Osteocyte (in vitro differentiated cells): Measurements from ENCODE around the gene KLHL3. TPM values are rescaled to one million over a fixed set of nuclear protein-coding genes. Genes with fewer than 3 reads are reported as not detected.

Experiments
- DNase-seq: peaks from one replicate; pipeline ENCODE4 v3.0.0; 2021; ENCODE audit warnings: mixed read lengths; ENCODE audit not compliant: unreplicated experiment; ENCODE audit errors: extremely low spot score
- H3K27ac Mint-ChIP-seq: one replicate; pipeline ENCODE4 v1.8.0; 2021; ENCODE audit warnings: mild to moderate bottlenecking, mixed read lengths; ENCODE audit not compliant: unreplicated experiment
- H3K27me3 Mint-ChIP-seq: one replicate; pipeline ENCODE4 v1.8.0; 2021; ENCODE audit warnings: mixed read lengths; ENCODE audit not compliant: unreplicated experiment
- H3K36me3 Mint-ChIP-seq: one replicate; pipeline ENCODE4 v1.8.0; 2021; ENCODE audit warnings: mixed read lengths; ENCODE audit not compliant: unreplicated experiment
- H3K4me1 Mint-ChIP-seq: one replicate; pipeline ENCODE4 v1.8.0; 2021; ENCODE audit warnings: mixed read lengths; ENCODE audit not compliant: unreplicated experiment
- H3K4me3 Mint-ChIP-seq: one replicate; pipeline ENCODE4 v1.8.0; 2021; ENCODE audit warnings: mild to moderate bottlenecking, moderate library complexity, mixed read lengths; ENCODE audit not compliant: unreplicated experiment
- H3K9me3 Mint-ChIP-seq: one replicate; pipeline ENCODE4 v1.8.0; 2021; ENCODE audit warnings: mixed read lengths; ENCODE audit not compliant: unreplicated experiment
- CTCF ChIP-seq: fragments of 200-600 bp; sonication (generic); IDR thresholded peaks from 2 replicates; pipeline ENCODE4 v1.5.0; 2021; ENCODE audit warnings: antibody characterized with exemption, mild to moderate bottlenecking, moderate library complexity
- microRNA-seq: library from miRNA; unstranded; fragments of <30 nt; microRNA quantifications from one replicate; pipeline ENCODE4 v1.1.0, GENCODE V29; 2020; ENCODE audit not compliant: unreplicated experiment
- total RNA-seq: library from RNA; stranded (reverse); gene quantifications from 2 replicates; pipeline ENCODE4 v1.2.1, GENCODE V29; 2021

Gene KLHL3
- total RNA-seq, 1 donor from 2014 or later: 3.1 TPM

GRCh38 chr5:137572042-137572695 is 163.7 kb downstream of the KLHL3 start:
- TF ChIP-seq CTCF: no peak
- H3K27me3 Mint-ChIP-seq: no peaks in the 10 kb centered on the region
- H3K4me1 Mint-ChIP-seq: peaks cover 71% of the 10 kb centered on the region
- no peaks in the 10 kb centered on the region for H3K36me3 Mint-ChIP-seq
- no peak for DNase-seq
- peak overlapping the region; percentile 31 for H3K27ac Mint-ChIP-seq
- H3K4me3 Mint-ChIP-seq: no peak overlapping the region
- no peaks in the 10 kb centered on the region for H3K9me3 Mint-ChIP-seq

GRCh38 chr5:137570070-137570469 is 165.8 kb downstream of the KLHL3 start:
- Mint-ChIP-seq H3K4me1 (peaks cover 76% of the 10 kb centered on the region), H3K4me3 (no peak overlapping the region), H3K27ac (no peak overlapping the region), H3K36me3 (no peaks in the 10 kb centered on the region), H3K27me3 (no peaks in the 10 kb centered on the region), H3K9me3 (no peaks in the 10 kb centered on the region)
- no peak for DNase-seq
- no peak for TF ChIP-seq CTCF

Small RNAs within 50 kb of the gene (microRNA-seq; reads per million reads assigned to microRNA genes)
- gene MIR874: 584 reads per million, percentile 76 among the genes with 10 or more reads in this experiment

Other genes starting within 250 kb of the KLHL3 start
- 900 and 954 TPM in 2 replicates for gene SPOCK1, start 236.8 kb downstream of the KLHL3 start, total RNA-seq
- gene HNRNPA0, start 18.3 kb upstream of the KLHL3 start, total RNA-seq: 43.3 TPM in 2 replicates
- gene MYOT, start 131.8 kb upstream of the KLHL3 start, total RNA-seq: not detected in 2 replicates
- not detected in 2 replicates for gene PKD2L2, start 153.4 kb upstream of the KLHL3 start, total RNA-seq